Naive thymus-derived CD4-positive, alpha-beta T cell (primary cell): Measurements from ENCODE around the gene SLX4IP. TPM values are rescaled to one million over a fixed set of nuclear protein-coding genes. Genes with fewer than 3 reads are reported as not detected.

ENCODE experiments used
- ATAC-seq: fragments of 150-1000 bp; cut with Tn5 transposase; 2 replicates; pipeline ENCODE4 v1.10.0; 2021; ENCODE audit warnings: mild to moderate bottlenecking, moderate library complexity
- CTCF ChIA-PET: fragments of 350-600 bp; sonication (Branson Sonifier 250); formaldehyde crosslinking; loops from one replicate; lab custom pipeline; 2021; ENCODE audit warnings: antibody characterized with exemption; lab: Charles Lee
- POLR2A ChIA-PET: fragments of 350-600 bp; sonication (Branson Sonifier 250); formaldehyde crosslinking; loops from one replicate; lab custom pipeline; 2021; ENCODE audit warnings: antibody characterized with exemption, inconsistent platforms; lab: Charles Lee
- DNase-seq, 9 donors: peaks; one replicate each; pipeline versions ENCODE4 v3.0.0 to v3.0.0-alpha.2; 2020 to 2022; ENCODE audit warnings: mixed read lengths in 1 of 9
- H3K27ac ChIP-seq: one replicate; pipeline ENCODE4 v1.7.0; 2013; ENCODE audit warnings: mild to moderate bottlenecking, low read depth, low read length, moderate library complexity
- H3K27me3 ChIP-seq, 2 donors: one replicate each; pipeline ENCODE4 v1.7.0; 2013; ENCODE audit warnings: low read length in 2 of 2, mild to moderate bottlenecking in 2 of 2, moderate library complexity in 2 of 2; ENCODE audit not compliant: control insufficient read depth in 2 of 2, insufficient read depth in 2 of 2
- H3K36me3 ChIP-seq, 3 experiments: 1 replicate in 2 of 3; 2 replicates in 1 of 3; pipeline ENCODE4 v1.7.0; 2013; ENCODE audit warnings: low read length in 3 of 3, mild to moderate bottlenecking in 3 of 3, moderate library complexity in 1 of 3; ENCODE audit not compliant: insufficient read depth in 3 of 3, control insufficient read depth in 2 of 3
- H3K4me1 ChIP-seq, 2 donors: one replicate each; pipeline ENCODE4 v1.7.0; 2013; ENCODE audit warnings: low read length in 2 of 2, mild to moderate bottlenecking in 2 of 2, moderate library complexity in 1 of 2; ENCODE audit not compliant: control insufficient read depth in 2 of 2, insufficient read depth in 2 of 2
- H3K4me3 ChIP-seq: 2 replicates; pipeline ENCODE4 v1.7.0; 2013; ENCODE audit warnings: mild to moderate bottlenecking, low read length
- H3K9me3 ChIP-seq, 3 experiments: 1 replicate in 2 of 3; 2 replicates in 1 of 3; pipeline ENCODE4 v1.7.0; 2013; ENCODE audit warnings: low read length in 3 of 3; ENCODE audit not compliant: control insufficient read depth in 2 of 3
- H3K27ac Mint-ChIP-seq, 9 donors: one replicate each; pipeline ENCODE4 v1.8.0; 2020 to 2022; ENCODE audit warnings: mixed read lengths in 9 of 9, mild to moderate bottlenecking in 8 of 9, moderate library complexity in 5 of 9, inconsistent platforms in 2 of 9
- H3K27me3 Mint-ChIP-seq, 5 donors: one replicate each; pipeline ENCODE4 v1.8.0; 2021 to 2022; ENCODE audit warnings: mixed read lengths in 5 of 5, mild to moderate bottlenecking in 1 of 5
- H3K36me3 Mint-ChIP-seq, 5 donors: one replicate each; pipeline ENCODE4 v1.8.0; 2020 to 2022; ENCODE audit warnings: mixed read lengths in 5 of 5, mild to moderate bottlenecking in 3 of 5, inconsistent platforms in 1 of 5
- H3K4me1 Mint-ChIP-seq, 7 donors: one replicate each; pipeline ENCODE4 v1.8.0; 2020 to 2022; ENCODE audit warnings: mixed read lengths in 7 of 7, mild to moderate bottlenecking in 3 of 7, inconsistent platforms in 1 of 7
- H3K4me3 Mint-ChIP-seq, 10 donors: one replicate each; pipeline ENCODE4 v1.8.0; 2020 to 2022; ENCODE audit warnings: mild to moderate bottlenecking in 10 of 10, mixed read lengths in 10 of 10, moderate library complexity in 6 of 10, inconsistent platforms in 2 of 10
- H3K9me3 Mint-ChIP-seq, 11 donors: one replicate each; pipeline ENCODE4 v1.8.0; 2020 to 2022; ENCODE audit warnings: mixed read lengths in 11 of 11, mild to moderate bottlenecking in 4 of 11, inconsistent platforms in 1 of 11, moderate library complexity in 1 of 11
- intact Hi-C, 2 donors: fragments of 100-400 bp; cut with micrococcal nuclease; formaldehyde crosslinking; loops; one replicate each; pipeline ENCODE4 v1.15.1; 2023
- polyA plus RNA-seq, 2 donors: library from polyadenylated mRNA; unstranded; fragments of 300-500 nt; fragmentation: Illumina TruSeq; gene quantifications; one replicate each; pipeline ENCODE4 v1.2.3, GENCODE V29; 2021
- total RNA-seq, 6 experiments: library from RNA in 5 of 6; stranded (reverse) in 5 of 6; gene quantifications; 1 replicate in 5 of 6; 2 replicates in 1 of 6; pipeline ENCODE4 v1.2.3 and lab custom pipeline; 2021 to 2026

The SLX4IP gene
- total and polyA plus RNA-seq, 7 experiments from 2014 or later: 1.6 to 8.2 (median 5.3) TPM

DNA sequence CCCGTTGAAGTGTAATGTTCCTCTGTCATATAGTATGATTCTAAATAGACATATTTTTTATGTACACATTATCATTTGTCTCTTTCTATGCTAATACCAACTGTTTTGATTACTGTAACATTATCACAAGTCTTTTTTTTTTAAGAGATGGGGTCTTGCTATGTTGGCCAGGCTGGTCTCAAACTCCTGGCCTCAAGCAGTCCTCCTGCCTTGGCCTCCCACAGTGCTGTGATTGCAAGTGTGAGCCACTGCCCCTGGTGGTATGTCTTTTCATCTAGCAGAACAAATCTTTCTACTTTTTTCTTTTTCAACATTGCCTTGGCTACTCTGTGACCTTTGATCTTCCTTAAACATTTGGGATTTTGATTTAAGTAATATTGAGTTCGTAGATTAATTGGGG is 57.7 kb downstream of the SLX4IP start:
- CTCF ChIA-PET: no interaction called here
- Histone ChIP-seq H3K4me1 (peaks cover 0 to 5% of the 10 kb centered on the region in 2 donors), H3K27ac (no peak overlapping the region), H3K9me3 (no peaks in the 10 kb centered on the region), H3K36me3 (no peaks in the 10 kb centered on the region), H3K27me3 (no peaks in the 10 kb centered on the region), H3K4me3 (no peak overlapping the region)
- Mint-ChIP-seq H3K27me3 (peaks cover 0 to 3% (median 0%) of the 10 kb centered on the region in 5 donors), H3K4me1 (peaks cover 18 to 56% (median 31%) of the 10 kb centered on the region in 7 donors), H3K4me3 (no peak overlapping the region), H3K9me3 (no peaks in the 10 kb centered on the region), H3K36me3 (peaks cover 0 to 6% (median 0%) of the 10 kb centered on the region in 5 donors), H3K27ac (no peak overlapping the region)
- DNase-seq (no peak), ATAC-seq (no peak)
- intact Hi-C loops: loop anchor here in 1 of 2 donors (1.0 kb wide), 1 partner anchor 8 kb away; no protein-coding TSS in a partner anchor
- POLR2A ChIA-PET: interaction anchor here (1.3 kb wide), 1 partner anchor 59 kb away, joined by 3 read pairs; the partner anchor contains the start of gene MKKS

DNA sequence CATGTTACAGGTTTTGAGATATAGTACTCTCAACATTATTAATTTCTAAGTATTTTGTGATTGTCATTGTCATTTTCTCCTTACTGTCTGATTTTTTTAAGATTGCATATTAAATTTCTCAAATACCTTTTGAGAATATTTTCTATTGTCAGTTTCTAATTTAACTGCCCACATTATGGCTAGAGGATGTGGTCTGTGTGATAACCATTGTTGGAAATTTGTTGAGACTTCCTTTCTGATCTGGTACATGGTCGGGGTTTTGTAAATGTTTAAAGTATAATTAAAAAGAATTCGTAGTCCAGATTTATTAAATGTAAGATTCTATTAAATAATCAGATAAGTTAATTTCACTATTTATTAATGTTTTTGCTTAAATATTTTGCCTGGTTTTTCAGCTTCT is 60.1 kb downstream of the SLX4IP start:
- peak overlapping the region in 1 of 10 donors; percentile 42 for H3K4me3 Mint-ChIP-seq
- CTCF ChIA-PET: no interaction called here
- Histone ChIP-seq H3K4me1 (peaks cover 0 to 5% of the 10 kb centered on the region in 2 donors), H3K9me3 (no peaks in the 10 kb centered on the region), H3K36me3 (no peaks in the 10 kb centered on the region), H3K27ac (no peak overlapping the region), H3K27me3 (no peaks in the 10 kb centered on the region), H3K4me3 (no peak overlapping the region)
- intact Hi-C loops: no loop called here
- POLR2A ChIA-PET: no interaction called here
- H3K27ac Mint-ChIP-seq: no peak overlapping the region
- H3K27me3 Mint-ChIP-seq: peaks cover 0 to 3% (median 0%) of the 10 kb centered on the region in 5 donors
- H3K9me3 Mint-ChIP-seq: no peaks in the 10 kb centered on the region
- peaks cover 0 to 7% (median 0%) of the 10 kb centered on the region in 5 donors for H3K36me3 Mint-ChIP-seq
- peaks cover 22 to 54% (median 36%) of the 10 kb centered on the region in 7 donors for H3K4me1 Mint-ChIP-seq
- DNase-seq (no peak), ATAC-seq (no peak)

DNA sequence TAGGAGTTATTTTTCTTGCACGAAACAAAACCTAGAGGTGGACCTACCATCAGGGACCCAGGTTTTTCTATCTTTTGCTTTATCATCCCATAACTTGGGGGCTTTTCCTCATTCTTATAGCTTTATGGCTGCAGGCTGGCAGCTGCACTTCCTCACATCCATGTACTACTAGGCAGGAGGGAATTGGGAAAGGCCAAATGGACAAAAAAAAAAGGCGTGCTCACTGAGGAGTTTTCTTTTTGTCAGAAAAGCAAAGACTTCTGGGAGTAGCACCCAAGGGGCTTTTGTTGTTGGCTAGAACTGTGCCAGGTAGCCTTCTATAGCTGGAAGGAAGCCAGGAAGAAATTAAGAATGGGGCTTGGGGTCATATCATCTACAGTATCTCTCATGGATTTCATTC is 61.4 kb downstream of the SLX4IP start:
- peaks cover 0 to 4% (median 0%) of the 10 kb centered on the region in 5 donors for H3K36me3 Mint-ChIP-seq
- Histone ChIP-seq H3K4me3 (no peak overlapping the region), H3K9me3 (no peaks in the 10 kb centered on the region), H3K27ac (no peak overlapping the region), H3K36me3 (no peaks in the 10 kb centered on the region), H3K27me3 (no peaks in the 10 kb centered on the region), H3K4me1 (peaks cover 0 to 5% of the 10 kb centered on the region in 2 donors)
- H3K9me3 Mint-ChIP-seq: no peaks in the 10 kb centered on the region
- ATAC-seq (no peak), DNase-seq (no peak)
- ChIA-PET POLR2A (no interaction called here), CTCF (no interaction called here)
- no peak overlapping the region for H3K27ac Mint-ChIP-seq
- H3K4me3 Mint-ChIP-seq: no peak overlapping the region
- H3K4me1 Mint-ChIP-seq: peaks cover 24 to 55% (median 38%) of the 10 kb centered on the region in 7 donors
- H3K27me3 Mint-ChIP-seq: peaks cover 0 to 3% (median 0%) of the 10 kb centered on the region in 5 donors
- intact Hi-C loops: no loop called here

DNA sequence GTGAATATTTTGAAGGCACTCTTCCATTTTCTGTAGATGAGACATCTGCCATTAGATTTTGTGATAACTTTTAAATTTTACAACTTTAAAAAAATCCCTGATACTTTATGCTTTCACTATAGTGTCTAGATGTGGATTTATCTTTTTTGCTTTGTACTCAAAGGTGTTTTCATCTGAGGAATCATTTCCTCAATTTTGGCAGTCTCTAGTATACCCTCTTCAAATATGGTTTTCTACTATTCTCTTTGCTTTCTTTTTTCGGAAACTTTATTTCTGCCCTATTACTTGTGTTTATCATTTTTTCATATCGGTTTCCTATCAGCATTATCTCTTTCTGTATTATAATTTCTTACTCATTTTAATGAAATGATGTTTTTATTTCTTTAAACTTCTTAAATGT is 62.2 kb downstream of the SLX4IP start:
- H3K36me3 ChIP-seq: no peaks in the 10 kb centered on the region
- POLR2A ChIA-PET: no interaction called here
- H3K4me1 ChIP-seq: peaks cover 0 to 7% of the 10 kb centered on the region in 2 donors
- no peaks in the 10 kb centered on the region for H3K9me3 ChIP-seq
- CTCF ChIA-PET: no interaction called here
- no peaks in the 10 kb centered on the region for H3K9me3 Mint-ChIP-seq
- ATAC-seq (no peak), DNase-seq (no peak)
- H3K27me3 ChIP-seq: no peaks in the 10 kb centered on the region
- intact Hi-C loops: no loop called here
- H3K27ac ChIP-seq: no peak overlapping the region
- no peak overlapping the region for H3K27ac Mint-ChIP-seq
- H3K4me1 Mint-ChIP-seq: peaks cover 29 to 64% (median 47%) of the 10 kb centered on the region in 7 donors
- H3K4me3 ChIP-seq: no peak overlapping the region
- peaks cover 0 to 4% (median 0%) of the 10 kb centered on the region in 5 donors for H3K36me3 Mint-ChIP-seq
- H3K4me3 Mint-ChIP-seq: no peak overlapping the region
- peaks cover 0 to 3% (median 0%) of the 10 kb centered on the region in 5 donors for H3K27me3 Mint-ChIP-seq

DNA sequence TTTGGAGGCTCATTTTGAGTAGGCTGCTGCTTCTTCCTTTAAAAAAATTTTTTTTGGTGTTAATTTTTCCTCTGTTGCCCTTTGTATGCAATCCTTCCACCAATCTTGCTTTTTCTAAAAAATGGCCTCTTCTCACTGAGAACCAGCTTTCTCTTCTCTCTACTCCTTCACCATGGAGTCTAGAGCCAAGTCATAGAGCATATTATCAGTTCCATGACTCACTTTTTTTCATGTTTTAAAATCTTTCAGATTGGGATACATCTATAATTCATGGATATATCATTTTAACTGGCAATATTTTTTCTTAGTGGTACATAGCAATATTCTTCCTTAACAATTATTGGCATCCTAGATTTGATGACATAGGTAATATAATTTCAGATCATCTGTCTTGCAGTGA is 62.7 kb downstream of the SLX4IP start:
- Histone ChIP-seq H3K4me1 (peaks cover 0 to 11% of the 10 kb centered on the region in 2 donors), H3K27me3 (no peaks in the 10 kb centered on the region), H3K4me3 (no peak overlapping the region), H3K27ac (no peak overlapping the region), H3K9me3 (no peaks in the 10 kb centered on the region), H3K36me3 (no peaks in the 10 kb centered on the region)
- Mint-ChIP-seq H3K9me3 (no peaks in the 10 kb centered on the region), H3K27ac (peak overlapping the region in 1 of 9 donors; percentile 1), H3K4me1 (peaks cover 34 to 69% (median 52%) of the 10 kb centered on the region in 7 donors), H3K4me3 (no peak overlapping the region), H3K27me3 (peaks cover 0 to 3% (median 0%) of the 10 kb centered on the region in 5 donors), H3K36me3 (peaks cover 0 to 6% (median 0%) of the 10 kb centered on the region in 5 donors)
- intact Hi-C loops: no loop called here
- CTCF ChIA-PET: no interaction called here
- POLR2A ChIA-PET: no interaction called here
- DNase-seq (no peak), ATAC-seq (no peak)

DNA sequence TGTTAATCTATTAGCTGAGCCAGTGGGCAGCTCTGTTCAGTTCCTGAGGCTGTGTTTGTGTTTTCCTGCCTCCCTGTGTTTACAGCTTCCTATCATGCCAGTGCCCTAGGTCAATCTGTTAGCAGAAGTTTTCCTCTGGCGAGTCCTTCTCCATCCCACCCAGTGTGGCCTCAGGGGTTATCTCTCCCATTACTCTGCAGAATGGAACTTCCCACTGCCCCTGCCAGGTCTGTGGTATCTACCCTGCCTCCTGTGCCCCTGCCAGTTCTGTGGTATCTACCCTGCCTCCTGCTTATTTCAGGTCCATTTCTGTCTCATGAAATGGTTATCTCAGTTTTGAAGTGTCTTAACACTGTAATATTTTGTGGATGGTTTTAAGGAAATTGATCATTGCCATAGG is 63.1 kb downstream of the SLX4IP start:
- CTCF ChIA-PET: no interaction called here
- no peaks in the 10 kb centered on the region for H3K9me3 Mint-ChIP-seq
- H3K4me1 Mint-ChIP-seq: peaks cover 37 to 71% (median 53%) of the 10 kb centered on the region in 7 donors
- H3K4me3 Mint-ChIP-seq: no peak overlapping the region
- H3K27me3 ChIP-seq: no peaks in the 10 kb centered on the region
- H3K36me3 ChIP-seq: no peaks in the 10 kb centered on the region
- peaks cover 0 to 3% (median 0%) of the 10 kb centered on the region in 5 donors for H3K27me3 Mint-ChIP-seq
- no peaks in the 10 kb centered on the region for H3K9me3 ChIP-seq
- POLR2A ChIA-PET: no interaction called here
- peaks cover 0 to 6% (median 0%) of the 10 kb centered on the region in 5 donors for H3K36me3 Mint-ChIP-seq
- ATAC-seq (no peak), DNase-seq (no peak)
- intact Hi-C loops: no loop called here
- no peak overlapping the region for H3K27ac ChIP-seq
- no peak overlapping the region for H3K4me3 ChIP-seq
- peaks cover 0 to 11% of the 10 kb centered on the region in 2 donors for H3K4me1 ChIP-seq
- peak overlapping the region in 1 of 9 donors; percentile 1 for H3K27ac Mint-ChIP-seq

DNA sequence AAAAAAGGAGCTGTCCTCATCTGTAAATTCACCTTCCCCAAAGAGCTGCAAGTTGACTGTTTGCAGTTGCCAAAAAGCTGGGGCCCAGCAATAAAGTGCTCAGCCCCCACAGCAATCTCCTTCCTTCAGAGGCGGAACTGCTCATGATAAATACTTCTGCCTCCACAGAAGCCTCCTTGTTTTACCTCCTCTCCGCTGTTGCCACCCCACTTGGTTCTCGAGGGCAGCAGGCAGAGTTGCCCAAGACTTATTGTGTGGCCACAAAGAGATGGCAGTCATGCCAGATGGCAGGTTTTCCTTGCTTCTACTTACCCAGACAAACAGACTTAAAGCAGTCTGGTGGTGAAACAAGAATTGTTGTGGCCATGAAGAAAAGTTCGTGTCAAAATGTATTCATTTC is 66.3 kb downstream of the SLX4IP start:
- ATAC-seq: peak; percentile 61
- peak overlapping the region; percentile 68 to 91 (median 88) for H3K4me3 Mint-ChIP-seq

More for the DNA sequence above, 66.3 kb downstream of the SLX4IP start:
- Mint-ChIP-seq H3K27me3 (no peaks in the 10 kb centered on the region), H3K36me3 (peaks cover 0 to 4% (median 0%) of the 10 kb centered on the region in 5 donors), H3K4me1 (peaks cover 34 to 60% (median 40%) of the 10 kb centered on the region in 7 donors), H3K27ac (peak overlapping the region; percentile 71 to 96 (median 91)), H3K9me3 (no peaks in the 10 kb centered on the region)
- H3K4me3 ChIP-seq: peak overlapping the region; percentile 54
- no peaks in the 10 kb centered on the region for H3K27me3 ChIP-seq
- peak overlapping the region; percentile 63 for H3K27ac ChIP-seq
- DNase-seq: peak in 5 of 9 donors; percentile 8 to 31 (median 21)
- intact Hi-C loops: loop anchor here (1.0 to 2.0 kb wide), 3 partner anchors 8 to 67 kb away; partner anchors contain the start of genes MKKS (in 2 of the 2) and SLX4IP (in 1 of the 2)
- CTCF ChIA-PET: no interaction called here
- POLR2A ChIA-PET: interaction anchor here (0.6 kb wide), 1 partner anchor 67 kb away, joined by 3 read pairs; the partner anchor contains the start of genes MKKS and SLX4IP
- H3K36me3 ChIP-seq: no peaks in the 10 kb centered on the region
- peaks cover 0 to 5% of the 10 kb centered on the region in 2 donors for H3K4me1 ChIP-seq
- H3K9me3 ChIP-seq: no peaks in the 10 kb centered on the region
